OCI-LY1 (cell line): ENCODE results near the gene ASPRV1.

Experiments used
- H2AFZ ChIP-seq: fragments of 200-600 bp; sonication (generic), shearing (Covaris generic); 2 replicates; pipeline ENCODE4 v1.6.0; 2014; ENCODE audit warnings: antibody characterized with exemption, mild to moderate bottlenecking, low read length
- H3F3A ChIP-seq: fragments of 200-600 bp; sonication (generic), shearing (Covaris generic); 2 replicates; pipeline ENCODE4 v1.6.0; 2014; ENCODE audit warnings: mild to moderate bottlenecking, antibody characterized with exemption, low read length, moderate library complexity; ENCODE audit not compliant: insufficient read depth
- H3K27ac ChIP-seq: fragments of 200-600 bp; sonication (generic); 2 replicates; pipeline ENCODE4 v1.5.1; 2014; ENCODE audit warnings: low read length, mixed run types, mild to moderate bottlenecking, low read depth; ENCODE audit not compliant: poor library complexity, severe bottlenecking
- H3K27me3 ChIP-seq: fragments of 200-600 bp; sonication (generic); 2 replicates; pipeline ENCODE4 v1.6.0; 2014; ENCODE audit warnings: antibody characterized with exemption, mild to moderate bottlenecking, low read length, moderate library complexity; ENCODE audit not compliant: insufficient read depth
- H3K36me3 ChIP-seq: fragments of 200-600 bp; sonication (generic); 2 replicates; pipeline ENCODE4 v1.6.1; 2014; ENCODE audit warnings: mild to moderate bottlenecking, antibody characterized with exemption, low read length, moderate library complexity, mixed read lengths; ENCODE audit not compliant: insufficient read depth
- H3K4me1 ChIP-seq: fragments of 200-600 bp; sonication (generic); 2 replicates; pipeline ENCODE4 v1.5.1; 2014; ENCODE audit warnings: mild to moderate bottlenecking, low read length, moderate library complexity; ENCODE audit not compliant: insufficient read depth, severe bottlenecking
- H3K4me2 ChIP-seq: fragments of 200-600 bp; sonication (generic), shearing (Covaris generic); 2 replicates; pipeline ENCODE4 v1.6.1; 2014; ENCODE audit warnings: low read length
- H3K4me3 ChIP-seq: fragments of 200-600 bp; sonication (generic); 2 replicates; pipeline ENCODE4 v1.5.1; 2014; ENCODE audit warnings: low read length, low read depth, mild to moderate bottlenecking, mixed read lengths; ENCODE audit not compliant: poor library complexity, severe bottlenecking
- H3K79me2 ChIP-seq: fragments of 200-600 bp; shearing (Covaris generic); 2 replicates; pipeline ENCODE4 v1.6.1; 2016; ENCODE audit warnings: mixed run types, low read length, mixed read lengths; ENCODE audit not compliant: insufficient read depth
- H3K9ac ChIP-seq: fragments of 200-600 bp; sonication (generic), shearing (Covaris generic); 2 replicates; pipeline ENCODE4 v1.6.1; 2014; ENCODE audit warnings: mild to moderate bottlenecking, low read length, mixed read lengths
- H3K9me2 ChIP-seq: fragments of 200-600 bp; sonication (generic), shearing (Covaris generic); 2 replicates; pipeline ENCODE4 v1.6.1; 2014; ENCODE audit warnings: low read depth, mild to moderate bottlenecking, low read length, mixed read lengths
- H3K9me3 ChIP-seq: fragments of 200-600 bp; shearing (Covaris generic); 2 replicates; pipeline ENCODE4 v1.6.1; 2014; ENCODE audit warnings: low read length, mixed read lengths
- H4K20me1 ChIP-seq: fragments of 200-600 bp; sonication (generic), shearing (Covaris generic); 2 replicates; pipeline ENCODE4 v1.6.0; 2016; ENCODE audit warnings: mild to moderate bottlenecking, low read length; ENCODE audit not compliant: insufficient read depth
- CTCF ChIP-seq: fragments of 200-600 bp; sonication (generic), shearing (Covaris generic); IDR thresholded peaks from 2 replicates; pipeline ENCODE4 v1.5.1; 2017; ENCODE audit warnings: mild to moderate bottlenecking, antibody characterized with exemption, low read length, moderate library complexity, mixed read lengths
- EZH2 ChIP-seq: fragments of 200-600 bp; sonication (generic), shearing (Covaris generic); IDR thresholded peaks from 2 replicates; pipeline ENCODE4 v1.8.0; 2017; ENCODE audit warnings: borderline replicate concordance, mixed run types, mild to moderate bottlenecking, antibody characterized with exemption, low read length, moderate library complexity, mixed read lengths

The ASPRV1 gene

GRCh38 chr2:69960821-69961220 lies 610 bp downstream of the ASPRV1 start:
- no peaks in the 10 kb centered on the region for H3K79me2 ChIP-seq
- H3K4me1 ChIP-seq = no peaks in the 10 kb centered on the region
- TF ChIP-seq EZH2 = no peak
- TF ChIP-seq CTCF = no peak
- no peak overlapping the region for H2AFZ ChIP-seq
- H3K36me3 ChIP-seq = no peaks in the 10 kb centered on the region
- H3K27me3 ChIP-seq = peaks cover 10% of the 10 kb centered on the region
- H3K9me3 ChIP-seq = no peaks in the 10 kb centered on the region
- H3K9ac ChIP-seq = no peak overlapping the region
- H3K9me2 ChIP-seq = no peaks in the 10 kb centered on the region
- no peaks in the 10 kb centered on the region for H3F3A ChIP-seq
- no peak overlapping the region for H3K27ac ChIP-seq
- H3K4me2 ChIP-seq = no peak overlapping the region
- H4K20me1 ChIP-seq = no peaks in the 10 kb centered on the region
- H3K4me3 ChIP-seq = no peak overlapping the region

- H3K9me3 ChIP-seq = no peaks in the 10 kb centered on the region
- H3K79me2 ChIP-seq = no peaks in the 10 kb centered on the region
- no peaks in the 10 kb centered on the region for H4K20me1 ChIP-seq
- H3F3A ChIP-seq = no peaks in the 10 kb centered on the region
- H3K4me3 ChIP-seq = no peak overlapping the region
- TF ChIP-seq EZH2 (no peak), CTCF (no peak)
- H3K27ac ChIP-seq = no peak overlapping the region
- no peaks in the 10 kb centered on the region for H3K9me2 ChIP-seq
- no peaks in the 10 kb centered on the region for H3K4me1 ChIP-seq
- no peaks in the 10 kb centered on the region for H3K36me3 ChIP-seq
- no peak overlapping the region for H3K9ac ChIP-seq
- H2AFZ ChIP-seq = no peak overlapping the region
- peaks cover 11% of the 10 kb centered on the region; the same call in 1 of the 2 replicates for H3K27me3 ChIP-seq
- H3K4me2 ChIP-seq = no peak overlapping the region
These were observed 2.0 kb downstream of the ASPRV1 start for GRCh38 chr2:69959425-69959824.

- H3K4me3 ChIP-seq = no peak overlapping the region
- no peaks in the 10 kb centered on the region for H3K4me1 ChIP-seq
- H3K27me3 ChIP-seq = peaks cover 16% of the 10 kb centered on the region; the same call in 1 of the 2 replicates
- H3K27ac ChIP-seq = no peak overlapping the region
- H4K20me1 ChIP-seq = no peaks in the 10 kb centered on the region
- H3K4me2 ChIP-seq = no peak overlapping the region
- no peaks in the 10 kb centered on the region for H3K36me3 ChIP-seq
- no peak overlapping the region for H2AFZ ChIP-seq
- H3K79me2 ChIP-seq = no peaks in the 10 kb centered on the region
- no peak for TF ChIP-seq CTCF
- no peak for TF ChIP-seq EZH2
- no peaks in the 10 kb centered on the region for H3F3A ChIP-seq
- H3K9ac ChIP-seq = no peak overlapping the region
- H3K9me3 ChIP-seq = no peaks in the 10 kb centered on the region
- H3K9me2 ChIP-seq = no peaks in the 10 kb centered on the region
These were observed 3.0 kb downstream of the ASPRV1 start for GRCh38 chr2:69958480-69958879.
